ENCODE measurements around the gene NCKAP5. TPM values are rescaled to one million over a fixed set of nuclear protein-coding genes. Genes with fewer than 3 reads are reported as not detected.

The NCKAP5 gene
- total RNA-seq, 1 donor from 2014 or later = 0.20 TPM

DNA sequence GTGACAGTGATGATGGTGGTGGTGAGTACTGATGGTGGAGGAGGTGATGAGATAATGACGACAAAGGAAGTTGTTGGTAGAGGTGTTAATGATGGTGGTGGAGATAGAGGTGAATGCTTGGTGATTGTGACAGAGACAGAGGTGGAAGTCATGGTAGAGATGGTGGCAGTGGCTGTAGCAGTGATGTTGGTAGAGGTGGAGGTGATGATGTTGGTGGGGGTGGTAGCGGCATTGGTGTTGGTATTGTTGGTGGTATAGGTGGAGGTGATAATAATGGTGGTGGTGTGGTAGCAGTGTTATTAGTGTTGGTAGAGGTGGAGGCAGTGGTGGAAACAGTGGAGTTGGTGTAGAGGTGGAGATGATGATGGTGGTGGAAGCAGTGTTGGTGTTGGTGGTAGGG lies 934.6 kb downstream of the NCKAP5 start:
- Mint-ChIP-seq H3K4me1 (ENCODE audit: low read depth, unreplicated experiment) (no peaks in the 10 kb centered on the region), H3K9me3 (ENCODE audit: unreplicated experiment) (peaks cover 1% of the 10 kb centered on the region), H3K27me3 (ENCODE audit: unreplicated experiment) (peaks cover 10% of the 10 kb centered on the region), H3K36me3 (ENCODE audit: unreplicated experiment) (peaks cover 15% of the 10 kb centered on the region), H3K27ac (ENCODE audit: unreplicated experiment) (no peak overlapping the region), H3K4me3 (ENCODE audit: unreplicated experiment) (no peak overlapping the region)
- no peak for TF ChIP-seq CTCF (IDR thresholded peaks at IDR 0.05; ENCODE audit: partially characterized antibody, unreplicated experiment)
- DNase-seq = no peak

GRCh38 chr2:132632000-132632649 lies 936.1 kb downstream of the NCKAP5 start:
- Mint-ChIP-seq H3K4me3 (ENCODE audit: unreplicated experiment) (no peak overlapping the region), H3K27me3 (ENCODE audit: unreplicated experiment) (peaks cover 10% of the 10 kb centered on the region), H3K9me3 (ENCODE audit: unreplicated experiment) (peaks cover 1% of the 10 kb centered on the region), H3K36me3 (ENCODE audit: unreplicated experiment) (peaks cover 15% of the 10 kb centered on the region), H3K4me1 (ENCODE audit: low read depth, unreplicated experiment) (no peaks in the 10 kb centered on the region), H3K27ac (ENCODE audit: unreplicated experiment) (no peak overlapping the region)
- no peak for TF ChIP-seq CTCF (IDR thresholded peaks at IDR 0.05; ENCODE audit: partially characterized antibody, unreplicated experiment)
- no peak for DNase-seq

- DNase-seq = no peak
- Mint-ChIP-seq H3K9me3 (ENCODE audit: unreplicated experiment) (peaks cover 1% of the 10 kb centered on the region), H3K4me3 (ENCODE audit: unreplicated experiment) (no peak overlapping the region), H3K27me3 (ENCODE audit: unreplicated experiment) (peaks cover 6% of the 10 kb centered on the region), H3K4me1 (ENCODE audit: low read depth, unreplicated experiment) (no peaks in the 10 kb centered on the region), H3K36me3 (ENCODE audit: unreplicated experiment) (peaks cover 13% of the 10 kb centered on the region), H3K27ac (ENCODE audit: unreplicated experiment) (no peak overlapping the region)
- TF ChIP-seq CTCF (IDR thresholded peaks at IDR 0.05; ENCODE audit: partially characterized antibody, unreplicated experiment) = no peak
Observed at GRCh38 chr2:132627536-132627935, 940.7 kb downstream of the NCKAP5 start.

DNA sequence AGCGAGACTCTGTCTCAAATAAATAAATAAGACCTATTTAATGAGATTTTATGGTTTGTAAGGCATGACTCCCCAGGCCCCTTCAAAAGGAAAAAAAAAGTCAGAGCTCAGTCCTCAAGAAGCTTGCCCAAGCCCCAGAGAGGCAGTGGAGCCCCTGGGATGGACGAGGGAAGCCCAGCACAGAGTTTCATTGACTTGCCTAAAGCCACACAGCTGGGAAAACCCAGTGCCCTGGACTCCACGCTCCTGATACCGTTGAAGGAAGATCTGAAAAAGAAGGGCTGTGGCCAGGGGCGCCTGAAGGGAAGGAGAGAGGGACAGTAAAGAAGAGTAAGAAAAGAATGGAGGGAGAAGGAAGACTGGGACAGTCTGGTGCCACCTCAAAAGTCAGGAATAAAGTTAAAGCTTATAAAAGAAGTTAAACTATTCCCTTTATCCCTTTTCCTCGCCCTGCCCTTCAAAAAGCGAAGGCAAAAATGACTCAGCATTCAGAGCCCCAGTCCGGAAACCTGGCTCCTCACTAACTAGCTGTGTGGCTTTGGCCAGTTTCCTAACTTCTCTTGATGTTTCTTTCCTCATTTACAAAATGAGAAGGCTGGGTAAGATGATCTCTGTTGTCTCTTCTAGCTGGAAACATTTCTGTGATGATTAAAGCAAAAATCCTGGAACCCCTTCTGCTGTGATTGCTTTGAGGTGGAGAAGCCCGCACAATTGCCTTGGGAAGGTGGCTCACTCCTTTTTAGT lies 945.0 kb downstream of the NCKAP5 start:
- Mint-ChIP-seq H3K36me3 (ENCODE audit: unreplicated experiment) (peaks cover 4% of the 10 kb centered on the region), H3K27me3 (ENCODE audit: unreplicated experiment) (peaks cover 2% of the 10 kb centered on the region), H3K4me1 (ENCODE audit: low read depth, unreplicated experiment) (peaks cover 4% of the 10 kb centered on the region), H3K4me3 (ENCODE audit: unreplicated experiment) (no peak overlapping the region), H3K9me3 (ENCODE audit: unreplicated experiment) (no peaks in the 10 kb centered on the region), H3K27ac (ENCODE audit: unreplicated experiment) (no peak overlapping the region)
- no peak for TF ChIP-seq CTCF (IDR thresholded peaks at IDR 0.05; ENCODE audit: partially characterized antibody, unreplicated experiment)
- DNase-seq = no peak
